Stimulated activated CD8-positive, alpha-beta memory T cell treated with anti-CD3 and anti-CD28 coated beads, Interleukin-4, amount 100 ng/mL, for 24 hours (primary cell): ENCODE data around the gene THUMPD3.

Source experiments
- DNase-seq: peaks from one replicate; pipeline ENCODE4 v3.0.0-alpha.2; 2020; ENCODE audit warnings: low read depth

Gene THUMPD3

DNA sequence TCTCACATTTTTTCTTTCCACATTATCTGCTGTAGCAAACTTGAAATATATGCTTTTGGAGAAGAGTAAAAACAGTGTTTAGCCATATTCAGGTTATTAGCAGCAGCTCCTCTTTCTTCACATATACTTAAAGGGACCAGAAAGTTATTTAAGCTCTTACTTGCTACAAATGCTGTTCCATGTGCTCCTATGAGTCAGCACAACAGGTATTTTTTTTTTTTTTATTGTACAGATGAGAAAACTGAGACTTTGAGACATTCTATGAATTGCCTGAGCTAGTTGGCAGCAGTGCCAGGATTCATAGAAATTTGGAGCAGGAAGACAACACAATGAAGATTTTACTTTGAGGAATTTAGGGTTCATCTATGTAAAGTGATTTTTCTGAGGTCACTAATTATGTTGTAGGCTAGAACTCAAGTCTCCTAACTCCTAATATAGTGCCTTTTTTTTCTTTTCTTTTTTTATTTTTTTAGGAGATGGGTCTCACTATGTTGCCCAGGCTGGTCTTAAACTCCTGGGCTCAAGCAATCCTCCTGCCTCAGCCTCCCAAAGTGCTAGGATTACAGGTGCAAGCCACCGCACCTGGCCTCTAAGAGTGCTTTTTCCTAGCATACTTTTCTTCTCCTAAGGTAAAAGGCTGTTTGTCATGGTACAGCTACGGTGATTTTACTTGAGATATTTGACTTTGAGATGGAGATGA, 58.1 kb downstream of the THUMPD3 start:
- no peak for DNase-seq

DNA sequence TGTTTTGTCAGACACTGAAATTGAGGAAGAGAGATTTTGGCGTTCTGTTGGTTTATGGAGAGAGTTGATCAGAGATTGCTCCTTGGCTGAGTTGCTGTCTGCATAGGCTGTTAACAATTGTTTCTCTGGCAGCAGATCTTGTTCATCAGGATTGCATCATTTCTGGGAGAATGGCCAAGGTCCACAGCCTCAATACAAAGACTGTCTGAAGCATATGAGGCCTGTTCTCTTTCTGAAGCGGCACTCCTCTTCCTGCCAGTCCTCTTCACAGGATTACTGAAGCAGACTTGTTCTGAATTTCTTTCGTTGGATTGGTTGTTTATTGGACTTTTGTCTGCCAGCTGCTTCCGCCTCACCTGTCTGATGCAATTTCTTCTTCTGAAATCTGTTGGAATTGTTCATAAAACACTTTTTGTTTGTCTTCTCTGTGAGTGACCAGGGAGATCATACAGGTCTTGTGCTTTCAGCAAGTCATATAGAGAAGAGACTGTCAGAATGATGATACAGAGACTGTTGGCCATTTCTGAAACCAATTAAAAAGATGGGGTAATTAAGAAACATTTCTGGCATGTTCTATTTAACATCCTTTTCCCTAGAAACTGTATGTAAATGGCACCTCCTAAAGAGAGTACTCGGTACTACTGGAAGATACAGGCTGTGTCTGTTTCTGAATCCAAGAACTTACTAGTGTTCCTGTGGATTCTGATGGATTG, 60.0 kb downstream of the THUMPD3 start:
- no peak for DNase-seq

DNA sequence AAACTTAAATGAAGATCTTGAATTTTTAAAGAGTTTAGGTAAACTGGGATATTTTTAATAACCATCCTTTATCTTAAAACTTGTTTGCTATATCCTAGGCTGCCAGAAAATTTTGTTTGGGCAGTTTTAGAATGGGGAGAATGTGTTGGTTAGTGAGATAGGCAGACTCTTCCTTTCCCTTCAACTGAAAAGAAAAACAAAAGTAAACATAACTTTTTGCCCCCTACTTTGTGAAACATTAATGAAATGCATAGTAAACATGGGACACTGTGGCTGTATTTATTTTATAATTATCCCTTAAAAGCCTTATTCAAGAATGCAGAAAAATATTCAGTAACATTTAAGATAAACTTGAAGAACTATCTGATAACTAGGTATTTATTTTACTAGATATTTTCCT, 65.6 kb downstream of the THUMPD3 start:
- DNase-seq = no peak

DNA sequence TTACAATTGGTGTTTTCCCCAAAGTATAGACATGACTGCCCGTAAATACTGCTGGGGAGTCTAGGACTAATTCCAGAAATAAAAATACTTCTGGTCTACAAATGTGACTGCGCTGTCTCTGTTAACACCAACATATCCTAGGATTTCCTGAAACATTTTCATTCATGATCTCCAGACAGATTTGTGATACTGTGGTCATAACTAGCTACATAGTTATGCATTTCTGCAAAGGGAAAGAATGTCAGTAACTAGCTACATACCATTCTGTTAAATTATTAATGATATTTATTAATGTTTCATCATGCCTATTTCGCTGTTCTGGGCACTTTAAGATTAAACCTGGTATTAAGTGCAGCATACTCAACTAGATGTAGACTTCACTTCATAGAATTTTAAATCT, 67.9 kb downstream of the THUMPD3 start:
- DNase-seq = no peak

DNA sequence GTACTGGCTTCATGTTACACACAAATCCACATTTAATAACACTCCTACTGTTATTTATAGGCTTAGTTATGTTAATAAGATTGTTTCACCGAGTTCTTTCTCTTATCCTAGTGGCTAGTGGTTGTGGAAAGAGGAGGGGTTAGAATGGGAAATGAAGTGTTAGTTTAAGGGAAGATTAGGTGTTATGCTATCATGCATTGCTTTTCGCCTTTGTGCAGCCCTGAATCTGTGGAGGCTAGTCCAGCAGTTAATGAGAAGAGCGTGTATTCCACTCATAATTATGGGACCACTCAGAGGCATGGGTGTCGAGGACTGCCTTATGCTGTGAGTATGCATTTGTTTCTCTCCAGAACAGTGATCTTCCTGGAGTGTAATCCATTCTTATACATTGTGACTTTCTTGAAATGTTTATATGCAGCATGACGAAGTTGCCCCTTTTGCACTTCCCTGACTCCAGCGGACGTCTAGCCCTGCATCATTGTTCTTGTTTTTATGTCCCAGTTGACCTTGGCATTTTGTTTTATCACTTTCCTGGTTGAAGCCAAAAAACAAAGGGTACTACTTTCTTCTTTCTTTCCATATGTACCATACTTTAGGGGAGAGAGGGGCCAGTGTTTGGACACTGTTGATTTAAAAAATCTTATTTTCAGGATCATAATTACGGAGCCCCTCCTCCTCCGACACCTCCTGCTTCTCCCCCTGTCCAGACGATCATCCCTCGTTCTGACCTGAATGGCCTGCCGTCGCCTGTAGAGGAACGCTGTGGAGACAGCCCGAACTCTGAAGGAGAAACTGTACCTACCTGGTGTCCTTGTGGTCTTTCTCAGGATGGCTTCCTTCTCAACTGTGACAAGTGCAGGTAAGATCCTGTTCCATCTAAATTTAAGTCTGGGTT, 71.0 kb downstream of the THUMPD3 start:
- DNase-seq = no peak

DNA sequence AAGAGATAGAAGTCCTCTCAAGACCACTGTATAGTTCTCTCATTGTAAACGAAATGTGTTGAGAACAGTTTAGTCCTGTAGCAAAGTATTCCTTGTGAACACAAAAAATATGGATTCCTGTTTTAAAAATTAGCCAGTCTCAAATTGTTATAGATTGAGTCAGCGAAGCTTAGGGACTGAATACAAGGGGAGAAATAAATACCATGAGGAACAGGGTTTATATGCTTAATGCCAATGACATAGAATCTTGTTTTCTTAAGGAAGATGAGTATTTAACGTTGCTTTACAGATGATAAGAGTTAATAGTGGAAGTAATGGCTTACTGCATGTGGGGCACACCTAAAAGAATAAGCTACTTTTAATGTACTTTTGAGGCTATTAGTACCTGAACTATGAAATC, 72.5 kb downstream of the THUMPD3 start:
- no peak for DNase-seq
